PC-3 (cell line): ENCODE results near the gene SLC6A4. TPM values are rescaled to one million over a fixed set of nuclear protein-coding genes. Genes with fewer than 3 reads are reported as not detected.

Source experiments
- ATAC-seq: fragments of 200-7000 bp; cut with Tn5 transposase; 2 replicates; pipeline ENCODE4 v1.9.1; 2020; ENCODE audit warnings: mild to moderate bottlenecking, moderate library complexity
- BruUV-seq: library from RNA; stranded (reverse); fragments of 400-500 nt; replicated peaks from 2 replicates; lab custom pipeline; 2021; lab: Mats Ljungman, UMichigan
- CTCF ChIA-PET: fragments of 300-600 bp; sonication (Branson Sonifier 250); formaldehyde crosslinking; loops from one replicate; lab custom pipeline; 2022; ENCODE audit warnings: antibody characterized with exemption; lab: Charles Lee
- POLR2A ChIA-PET: fragments of 300-600 bp; sonication (Branson Sonifier 250); formaldehyde crosslinking; loops from one replicate; lab custom pipeline; 2022; ENCODE audit warnings: antibody characterized with exemption; ENCODE audit not compliant: unreplicated experiment; lab: Charles Lee
- DNase-seq: peaks from one replicate; pipeline ENCODE4 v3.0.0-alpha.2; 2015
- H2AFZ ChIP-seq: fragments of 300-600 bp; sonication (generic); 2 replicates; pipeline ENCODE4 v1.6.0; 2016; ENCODE audit warnings: antibody characterized with exemption, low read length
- H3F3A ChIP-seq: fragments of 300-600 bp; sonication (generic); one replicate; pipeline ENCODE4 v1.6.0; 2017; ENCODE audit warnings: antibody characterized with exemption, low read length, control low read depth, mild to moderate bottlenecking; ENCODE audit not compliant: unreplicated experiment
- H3K27ac ChIP-seq: fragments of 300-600 bp; sonication (generic); 2 replicates; pipeline ENCODE4 v1.5.1; 2016; ENCODE audit warnings: mild to moderate bottlenecking, low read length
- H3K27me3 ChIP-seq: fragments of 300-600 bp; sonication (generic); 2 replicates; pipeline ENCODE4 v1.6.1; 2016; ENCODE audit warnings: low read length, mixed read lengths
- H3K36me3 ChIP-seq: fragments of 300-600 bp; sonication (generic); 2 replicates; pipeline ENCODE4 v1.6.1; 2016; ENCODE audit warnings: low read depth, mixed run types, low read length, mixed read lengths
- H3K4me1 ChIP-seq: fragments of 300-600 bp; sonication (generic); 2 replicates; pipeline ENCODE4 v1.5.1; 2016; ENCODE audit warnings: low read length; ENCODE audit not compliant: insufficient read depth
- H3K4me2 ChIP-seq: fragments of 300-600 bp; sonication (generic); 2 replicates; pipeline ENCODE4 v1.6.0; 2016; ENCODE audit warnings: low read length
- H3K4me3 ChIP-seq: fragments of 300-600 bp; sonication (generic); 2 replicates; pipeline ENCODE4 v1.5.1; 2016; ENCODE audit warnings: mild to moderate bottlenecking, low read length, mixed read lengths
- H3K79me2 ChIP-seq: fragments of 300-600 bp; sonication (generic); 2 replicates; pipeline ENCODE4 v1.6.1; 2017; ENCODE audit warnings: low read length, mixed read lengths
- H3K9ac ChIP-seq: fragments of 300-600 bp; sonication (generic); 2 replicates; pipeline ENCODE4 v1.6.0; 2016; ENCODE audit warnings: mild to moderate bottlenecking, low read length
- H3K9me2 ChIP-seq: fragments of 300-600 bp; sonication (generic); replicated peaks from 2 replicates; pipeline ENCODE4 v1.6.1; 2016; ENCODE audit warnings: mixed run types, low read length, mixed read lengths
- H3K9me3 ChIP-seq: fragments of 300-600 bp; sonication (generic); 2 replicates; pipeline ENCODE4 v1.6.1; 2016; ENCODE audit warnings: low read length, mixed read lengths
- H4K20me1 ChIP-seq: fragments of 300-600 bp; sonication (generic); 2 replicates; pipeline ENCODE4 v1.6.1; 2016; ENCODE audit warnings: low read length, mixed read lengths
- CTCF ChIP-seq: fragments of 300-600 bp; sonication (generic); conservative IDR thresholded peaks from 2 replicates; pipeline ENCODE4 v1.5.1; 2017; ENCODE audit warnings: antibody characterized with exemption, low read depth, mild to moderate bottlenecking, low read length
- EZH2 ChIP-seq: fragments of 300-600 bp; sonication (generic); IDR thresholded peaks from one replicate; pipeline ENCODE4 v1.6.1; 2017; ENCODE audit warnings: antibody characterized with exemption, mild to moderate bottlenecking, low read length; ENCODE audit not compliant: unreplicated experiment
- EZH2phosphoT487 ChIP-seq: fragments of 300-600 bp; sonication (generic); IDR thresholded peaks from 2 replicates; pipeline ENCODE4 v1.6.1; 2018; ENCODE audit warnings: mild to moderate bottlenecking, antibody characterized with exemption, low read length, borderline replicate concordance
- intact Hi-C: fragments of 100-400 bp; cut with micrococcal nuclease; formaldehyde crosslinking; loops from 2 replicates; pipeline ENCODE4 v1.9.0; 2023
- total RNA-seq: library from RNA; depleted of rRNA; stranded (reverse); fragments of >200 nt; gene quantifications from 2 replicates; pipeline ENCODE4 v1.2.3, GENCODE V29; 2014

SLC6A4 gene
- total RNA-seq, 1 experiment from 2014 or later = not detected

DNA sequence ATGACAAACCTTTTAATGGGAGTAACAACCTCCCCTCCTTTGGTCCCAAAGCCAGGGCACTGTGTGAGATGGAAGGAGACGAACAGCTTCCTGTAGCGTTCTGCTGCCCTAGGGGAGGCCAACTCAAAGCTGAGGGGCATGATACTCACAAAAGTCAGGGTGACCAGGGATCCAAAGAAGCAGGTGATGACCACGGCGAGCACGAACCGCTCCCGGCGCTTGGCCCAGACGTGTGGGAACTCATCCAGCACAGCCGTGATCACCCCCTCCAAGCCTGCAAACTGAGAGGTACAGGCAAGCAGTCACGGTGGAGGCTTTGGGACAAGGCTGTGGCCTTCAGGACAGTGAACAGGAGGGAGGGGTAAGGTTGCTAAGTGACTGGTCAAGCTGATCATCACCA, 25.1 kb downstream of the SLC6A4 start:
- H3K79me2 ChIP-seq = no peaks in the 10 kb centered on the region
- H3K27me3 ChIP-seq = no peaks in the 10 kb centered on the region
- BruUV-seq = no TSS peak
- CTCF ChIA-PET = no interaction called here
- H3K27ac ChIP-seq = no peak overlapping the region
- H3K4me1 ChIP-seq = no peaks in the 10 kb centered on the region
- H3K9ac ChIP-seq = no peak overlapping the region
- POLR2A ChIA-PET = no interaction called here
- no peak for DNase-seq
- no peaks in the 10 kb centered on the region for H3F3A ChIP-seq
- H3K4me3 ChIP-seq = no peak overlapping the region
- H3K36me3 ChIP-seq = no peaks in the 10 kb centered on the region
- no peaks in the 10 kb centered on the region for H3K9me3 ChIP-seq
- TF ChIP-seq EZH2phosphoT487 = no peak
- no peak for TF ChIP-seq CTCF
- TF ChIP-seq EZH2 = no peak
- H3K9me2 ChIP-seq = no peaks in the 10 kb centered on the region
- no peak overlapping the region for H3K4me2 ChIP-seq
- no peak overlapping the region for H2AFZ ChIP-seq
- no peaks in the 10 kb centered on the region for H4K20me1 ChIP-seq
- ATAC-seq = no peak
- intact Hi-C loops = no loop called here

DNA sequence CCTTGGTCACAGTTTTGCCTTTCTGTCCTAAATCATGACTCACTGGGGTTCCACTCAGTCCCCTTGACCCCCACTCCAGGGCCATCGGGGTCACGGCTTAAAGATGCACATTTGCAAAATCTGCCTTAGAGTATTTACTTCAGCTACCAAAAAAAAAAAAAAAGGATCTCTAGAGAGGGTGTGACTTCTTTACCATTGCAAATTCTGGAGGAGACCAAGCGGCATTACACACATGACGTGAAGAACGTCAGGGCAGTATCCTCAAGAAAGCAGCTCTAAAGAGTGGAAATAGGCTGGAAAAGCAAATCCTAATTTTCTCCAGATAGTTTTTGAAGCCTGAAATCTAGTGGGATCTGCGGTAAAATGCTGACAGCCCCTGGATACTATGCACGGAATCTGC, 25.6 kb downstream of the SLC6A4 start:
- ChIA-PET POLR2A (no interaction called here), CTCF (no interaction called here)
- Histone ChIP-seq H3F3A (no peaks in the 10 kb centered on the region), H3K4me2 (no peak overlapping the region), H3K4me3 (no peak overlapping the region), H3K27me3 (no peaks in the 10 kb centered on the region), H3K9me2 (no peaks in the 10 kb centered on the region), H2AFZ (no peak overlapping the region), H3K9me3 (no peaks in the 10 kb centered on the region), H3K27ac (no peak overlapping the region), H3K9ac (no peak overlapping the region), H3K79me2 (no peaks in the 10 kb centered on the region), H4K20me1 (no peaks in the 10 kb centered on the region), H3K36me3 (no peaks in the 10 kb centered on the region), H3K4me1 (no peaks in the 10 kb centered on the region)
- TF ChIP-seq CTCF (no peak), EZH2phosphoT487 (no peak)
- ATAC-seq = no peak
- DNase-seq = no peak
- intact Hi-C loops = no loop called here
- BruUV-seq = no TSS peak

GRCh38 chr17:30208214-30208613, 27.3 kb downstream of the SLC6A4 start:
- DNase-seq = no peak
- no peaks in the 10 kb centered on the region for H3F3A ChIP-seq
- no peaks in the 10 kb centered on the region for H4K20me1 ChIP-seq
- H3K79me2 ChIP-seq = no peaks in the 10 kb centered on the region
- BruUV-seq = no TSS peak
- no peak for TF ChIP-seq EZH2
- TF ChIP-seq EZH2phosphoT487 = no peak
- TF ChIP-seq CTCF = no peak
- H3K4me3 ChIP-seq = no peak overlapping the region
- ChIA-PET POLR2A (no interaction called here), CTCF (no interaction called here)
- no peaks in the 10 kb centered on the region for H3K27me3 ChIP-seq
- no peak for ATAC-seq
- H3K9me2 ChIP-seq = no peaks in the 10 kb centered on the region
- H3K4me1 ChIP-seq = no peaks in the 10 kb centered on the region
- intact Hi-C loops = no loop called here
- H2AFZ ChIP-seq = no peak overlapping the region
- H3K9ac ChIP-seq = no peak overlapping the region
- no peak overlapping the region for H3K4me2 ChIP-seq
- H3K27ac ChIP-seq = no peak overlapping the region
- no peaks in the 10 kb centered on the region for H3K36me3 ChIP-seq
- no peaks in the 10 kb centered on the region for H3K9me3 ChIP-seq
